GM21515 (cell line): ENCODE data around the gene TPPP2.
"Not testable (repeated sequence)": the region's sequence is repeated elsewhere in the genome, so short reads cannot be mapped to it uniquely, and the experiment has no call there.

Experiments used
- ATAC-seq: cut with Tn5 transposase; IDR thresholded peaks from one replicate; pipeline ENCODE4 v1.9.1; 2021; ENCODE audit not compliant: unreplicated experiment

Gene TPPP2

GRCh38 chr14:21037156-21037555 lies 7.1 kb downstream of the TPPP2 start:
- no peak for ATAC-seq

- no peak for ATAC-seq
These were observed 8.7 kb downstream of the TPPP2 start for GRCh38 chr14:21038441-21039422.

GRCh38 chr14:21039585-21040369 lies 9.8 kb downstream of the TPPP2 start:
- no peak for ATAC-seq

GRCh38 chr14:21040370-21040925 lies 10.4 kb downstream of the TPPP2 start:
- ATAC-seq: no peak

GRCh38 chr14:21040941-21041340 lies 10.9 kb downstream of the TPPP2 start:
- not testable (repeated sequence) for ATAC-seq

GRCh38 chr14:21041676-21042433 lies 11.8 kb downstream of the TPPP2 start, which contains the start of gene RNASE7:
RNASE7 (plus strand) TSS chr14:21042362; CDS start chr14:21042993, 631 bp downstream.
- no peak for ATAC-seq

GRCh38 chr14:21042918-21043317 lies 12.9 kb downstream of the TPPP2 start:
- no peak for ATAC-seq

GRCh38 chr14:21043387-21043973 lies 13.5 kb downstream of the TPPP2 start:
- no peak for ATAC-seq

GRCh38 chr14:21043974-21044618 lies 14.1 kb downstream of the TPPP2 start:
- no peak for ATAC-seq

GRCh38 chr14:21047378-21047781 lies 17.4 kb downstream of the TPPP2 start:
- ATAC-seq: no peak

GRCh38 chr14:21048638-21049037 lies 18.6 kb downstream of the TPPP2 start:
- ATAC-seq: no peak

GRCh38 chr14:21049271-21049673 lies 19.3 kb downstream of the TPPP2 start:
- no peak for ATAC-seq

GRCh38 chr14:21050597-21050996 lies 20.6 kb downstream of the TPPP2 start:
- no peak for ATAC-seq

- ATAC-seq: no peak
These were observed 23.4 kb downstream of the TPPP2 start for GRCh38 chr14:21053184-21054122.

GRCh38 chr14:21054123-21054767 lies 24.2 kb downstream of the TPPP2 start:
- ATAC-seq: no peak

GRCh38 chr14:21054768-21055145 lies 24.7 kb downstream of the TPPP2 start:
- no peak for ATAC-seq

- ATAC-seq: no peak
These were observed 25.6 kb downstream of the TPPP2 start for GRCh38 chr14:21055432-21056117.
